ENCODE results near the gene TNFRSF19.
A peak's percentile ranks its signal among the peaks of the same experiment; 100 is the strongest.

TNFRSF19 gene

GRCh38 chr13:23558675-23559536, 11.3 kb upstream of the TNFRSF19 start (continued):
- peak; percentile 84 for TF ChIP-seq PRDM6 (tag by site-specific recombination; IDR thresholded peaks at IDR 0.05)
- TF ChIP-seq GLI4 (tag by site-specific recombination; IDR thresholded peaks at IDR 0.05), result peak; percentile 65; the same call in 1 of the 2 replicates
- peak; percentile 85; the same call in 1 of the 2 replicates for TF ChIP-seq ZNF600 (tag by site-specific recombination; IDR thresholded peaks at IDR 0.05)
- TF ChIP-seq ZFP69B (tag by site-specific recombination; IDR thresholded peaks at IDR 0.05), result no peak
- peak; percentile 4; the same call in 1 of the 2 replicates for TF ChIP-seq FEZF1 (tag by site-specific recombination; IDR thresholded peaks at IDR 0.05)
- TF ChIP-seq ZBTB17 (tag by site-specific recombination; IDR thresholded peaks at IDR 0.05), result peak; percentile 63
- TF ChIP-seq ZNF335 (tag by site-specific recombination; conservative IDR thresholded peaks at IDR 0.05), result peak; percentile 52; the same call in 1 of the 2 replicates
- TF ChIP-seq ZNF2 (tag by site-specific recombination; IDR thresholded peaks at IDR 0.05), result peak; percentile 63; the same call in 1 of the 2 replicates
- TF ChIP-seq INSM2 (tag by site-specific recombination; IDR thresholded peaks at IDR 0.05), result peak; percentile 20; the same call in 1 of the 2 replicates
- TF ChIP-seq ZNF341 (tag by site-specific recombination; IDR thresholded peaks at IDR 0.05; ENCODE audit: low read depth), result no peak
- peak; percentile 99 for TF ChIP-seq ZNF18 (tag by site-specific recombination; IDR thresholded peaks at IDR 0.05)
- TF ChIP-seq ZNF76 (tag by site-specific recombination; IDR thresholded peaks at IDR 0.05; ENCODE audit: borderline replicate concordance, low read depth), result no peak
- TF ChIP-seq ZNF280C (tag by site-specific recombination; IDR thresholded peaks at IDR 0.05), result no peak
- TF ChIP-seq ZNF843 (tag by site-specific recombination; IDR thresholded peaks at IDR 0.05), result 0 out of 2 replicates have a peak, but pooled peaks have one; percentile 32
- peak; percentile 72 for TF ChIP-seq PRDM10 (tag by site-specific recombination; IDR thresholded peaks at IDR 0.05)
- TF ChIP-seq ZNF24 (tag by site-specific recombination; IDR thresholded peaks at IDR 0.05), result 0 out of 2 replicates have a peak, but pooled peaks have one; percentile 30
- no peak for TF ChIP-seq ZNF366 (tag by site-specific recombination; conservative IDR thresholded peaks at IDR 0.05)
- no peak for TF ChIP-seq ZNF529 (tag by site-specific recombination; IDR thresholded peaks at IDR 0.05; ENCODE audit: insufficient replicate concordance)
- no peak for TF ChIP-seq ZNF169 (tag by site-specific recombination; IDR thresholded peaks at IDR 0.05)
- TF ChIP-seq GLIS1 (tag by site-specific recombination; IDR thresholded peaks at IDR 0.05), result peak; percentile 71

Data from HEK293 (cell line).